GM12801 (cell line): ENCODE measurements around the gene ARVCF.

Source experiments
- CTCF ChIP-seq: IDR thresholded peaks from one replicate; pipeline ENCODE4 v1.5.1; 2011; ENCODE audit warnings: control low read depth; ENCODE audit not compliant: insufficient read length; ENCODE audit errors: extremely low read depth

The ARVCF gene

GRCh38 chr22:20013382-20013871 is 3.2 kb downstream of the ARVCF start:
- TF ChIP-seq CTCF: no peak

GRCh38 chr22:20012741-20013331 is 3.8 kb downstream of the ARVCF start:
- TF ChIP-seq CTCF: no peak

GRCh38 chr22:20011993-20012740 is 4.5 kb downstream of the ARVCF start:
- no peak for TF ChIP-seq CTCF

GRCh38 chr22:20011123-20011992 is 5.3 kb downstream of the ARVCF start:
- no peak for TF ChIP-seq CTCF

- no peak for TF ChIP-seq CTCF
These were observed 6.1 kb downstream of the ARVCF start for GRCh38 chr22:20010307-20011122.

GRCh38 chr22:20009582-20010306 is 6.9 kb downstream of the ARVCF start:
- TF ChIP-seq CTCF: no peak
